NCI-H345 treated with DMSO at 0.1 percent for 48 hours (cell line): ENCODE measurements around the gene BABAM2.

Experiments
- DNase-seq: peaks from one replicate; lab custom pipeline; 2025; ENCODE audit not compliant: unreplicated experiment; lab: John Stamatoyannopoulos, UW

The BABAM2 gene

GRCh38 chr2:28387082-28387960 lies 496.8 kb downstream of the BABAM2 start:
- DNase-seq = no peak
